Muscle of back (tissue), 11 donors: ENCODE measurements around the gene KCNQ2. TPM values are rescaled to one million over a fixed set of nuclear protein-coding genes. Genes with fewer than 3 reads are reported as not detected.

Source experiments
- DNase-seq, 3 donors: peaks; one replicate each; pipeline versions ENCODE4 v3.0.0 to v3.0.0-alpha.2; 2013
- polyA plus RNA-seq, 10 donors: library from polyadenylated mRNA; unstranded; fragments of 120-200 nt; gene quantifications; one replicate each; pipeline ENCODE4 v1.2.1, GENCODE V29; 2013; ENCODE audit not compliant: insufficient read length in 10 of 10

KCNQ2 gene
- polyA plus RNA-seq, 10 donors = 2.6 to 8.1 (median 4.3) TPM

- DNase-seq = no peak
Observed at GRCh38 chr20:63439866-63440265, 32.6 kb downstream of the KCNQ2 start.

GRCh38 chr20:63438121-63438520, 34.3 kb downstream of the KCNQ2 start:
- no peak for DNase-seq

- DNase-seq = peak in 2 of 3 donors; percentile 51 to 74
Observed at GRCh38 chr20:63435552-63435951, 36.9 kb downstream of the KCNQ2 start.

DNA sequence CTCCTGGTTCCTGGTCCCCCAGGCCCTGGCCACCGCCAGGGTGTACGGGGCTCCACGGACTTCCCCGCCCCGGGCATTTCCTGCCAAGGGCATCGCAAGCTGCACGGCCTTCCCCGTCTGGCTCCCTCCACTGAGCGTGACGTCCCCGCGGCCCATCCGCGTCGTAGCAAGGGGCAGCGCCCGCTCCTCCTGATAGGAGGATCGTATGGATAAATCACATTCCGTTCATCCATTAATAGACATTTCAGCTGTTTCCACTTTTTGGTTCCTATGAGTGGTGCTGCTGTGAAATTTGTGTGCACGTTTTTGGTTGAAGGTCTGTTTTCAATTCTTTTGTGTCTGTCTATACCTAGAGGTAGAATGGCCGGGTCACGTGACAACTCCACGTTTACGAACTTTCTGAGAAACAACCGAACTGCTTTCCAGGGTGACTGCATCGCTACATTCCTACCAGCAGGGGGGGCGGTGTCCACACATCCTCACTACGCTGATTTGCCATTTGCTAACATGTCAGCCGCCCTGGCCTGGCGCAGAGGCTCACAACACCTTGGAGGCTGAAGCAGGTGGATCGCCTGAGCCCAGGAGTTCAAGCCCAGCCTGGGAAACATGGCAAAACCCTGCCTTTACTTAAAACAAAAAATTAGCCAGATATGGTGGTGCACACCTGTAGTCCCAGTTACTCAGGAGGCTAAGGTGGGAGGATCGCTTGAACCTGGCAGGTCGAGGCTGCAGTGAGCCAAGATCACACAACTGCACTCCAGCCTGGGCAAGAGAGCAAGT, 37.7 kb downstream of the KCNQ2 start:
- peak; percentile 54 to 84 (median 79) for DNase-seq

GRCh38 chr20:63433756-63434531, 38.5 kb downstream of the KCNQ2 start:
- no peak for DNase-seq

GRCh38 chr20:63433351-63433750, 39.1 kb downstream of the KCNQ2 start:
- DNase-seq = no peak

DNA sequence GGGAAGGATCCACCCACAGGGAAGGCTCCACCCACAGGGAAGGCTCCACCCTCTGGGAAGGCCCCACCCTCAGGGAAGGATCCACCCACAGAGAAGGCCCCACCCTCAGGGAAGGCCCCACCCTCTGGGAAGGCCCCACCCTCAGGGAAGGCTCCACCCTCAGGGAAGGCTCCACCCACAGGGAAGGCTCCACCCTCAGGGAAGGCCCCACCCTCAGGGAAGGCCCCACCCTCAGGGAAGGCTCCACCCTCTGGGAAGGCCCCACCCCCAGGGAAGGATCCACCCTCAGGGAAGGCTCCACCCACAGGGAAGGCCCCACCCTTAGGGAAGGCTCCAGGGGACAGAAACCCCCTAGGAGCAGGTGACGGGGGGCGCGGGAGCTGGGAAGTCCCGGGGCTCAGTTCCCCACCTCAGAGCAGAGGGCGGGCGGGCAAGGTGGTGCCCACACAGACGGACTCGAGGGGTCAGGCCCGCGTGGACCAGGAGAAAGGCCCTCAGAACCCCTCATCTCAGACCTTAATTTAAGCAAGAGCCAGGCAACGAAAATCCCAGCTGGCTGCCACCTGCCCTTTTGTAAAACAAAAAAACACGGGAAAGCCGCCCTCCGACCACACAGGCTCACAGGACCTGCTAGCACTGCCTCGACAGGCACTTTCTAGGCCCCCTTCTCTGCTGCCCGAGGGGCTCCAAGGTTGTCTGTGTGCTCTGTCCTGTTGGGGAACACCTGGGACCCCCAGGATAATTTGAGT, 39.7 kb downstream of the KCNQ2 start:
- no peak for DNase-seq

- no peak for DNase-seq
Observed at GRCh38 chr20:63431944-63432343, 40.5 kb downstream of the KCNQ2 start.

- no peak for DNase-seq
Observed at GRCh38 chr20:63430891-63431290, 41.6 kb downstream of the KCNQ2 start.

GRCh38 chr20:63429992-63430391, 42.5 kb downstream of the KCNQ2 start:
- DNase-seq = no peak

DNA sequence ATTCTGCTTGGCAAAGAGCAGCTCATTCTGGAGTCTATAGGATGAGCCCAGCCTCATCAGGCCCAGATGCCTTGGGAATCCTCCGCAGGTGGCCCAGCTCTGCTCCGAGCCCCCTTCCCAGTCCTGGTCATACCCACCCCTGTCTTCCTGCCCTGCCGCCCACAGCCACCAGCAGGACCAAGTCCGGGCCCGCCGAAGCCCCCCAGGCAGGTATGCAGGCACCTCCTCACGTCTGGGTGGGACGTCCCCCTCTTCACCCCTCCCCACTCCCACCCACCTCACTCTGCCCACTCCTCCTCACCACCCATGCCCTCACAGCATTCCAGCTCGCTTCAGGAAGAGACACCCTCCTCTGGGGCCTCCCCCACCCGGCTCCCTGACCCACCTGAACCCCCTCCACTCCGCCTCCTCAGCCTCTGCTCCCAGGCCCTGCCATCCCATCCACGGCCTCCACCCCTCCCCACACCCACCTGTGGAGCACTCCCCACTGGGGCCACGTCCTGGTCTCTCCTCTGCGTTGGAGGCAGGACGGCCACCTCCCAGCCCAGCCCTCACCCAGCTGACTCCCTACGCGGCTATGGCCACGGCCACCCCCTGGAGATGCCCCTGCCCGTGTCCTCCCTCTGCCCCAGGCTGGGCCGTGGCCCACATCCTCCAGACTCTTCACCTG, 43.4 kb downstream of the KCNQ2 start:
- no peak for DNase-seq

GRCh38 chr20:63427724-63428330, 44.6 kb downstream of the KCNQ2 start:
- no peak for DNase-seq

GRCh38 chr20:63427206-63427605, 45.2 kb downstream of the KCNQ2 start:
- no peak for DNase-seq

GRCh38 chr20:63425846-63426485, 46.5 kb downstream of the KCNQ2 start:
- DNase-seq = no peak

DNA sequence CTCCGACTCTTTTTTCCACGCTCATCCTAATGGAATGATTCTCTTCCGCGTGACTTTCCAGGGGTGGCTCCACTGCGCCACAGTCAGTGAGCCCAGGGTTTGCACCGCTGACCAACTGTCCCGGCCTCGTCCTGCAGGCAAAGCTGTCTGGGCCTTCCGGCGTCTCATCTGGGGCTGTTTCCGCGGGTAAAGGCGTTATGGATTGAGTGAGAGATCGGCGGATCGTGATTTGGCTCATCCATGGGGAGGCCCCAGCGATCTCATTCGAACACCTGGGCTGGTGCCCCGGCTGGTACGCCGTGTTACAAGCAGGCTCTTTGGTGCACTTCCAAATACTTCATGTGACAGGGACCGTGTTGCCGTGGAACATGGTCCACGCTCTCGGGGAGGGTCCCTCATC, 47.8 kb downstream of the KCNQ2 start:
- DNase-seq = no peak

GRCh38 chr20:63423751-63424150, 48.7 kb downstream of the KCNQ2 start:
- no peak for DNase-seq

GRCh38 chr20:63422653-63423052, 49.8 kb downstream of the KCNQ2 start:
- no peak for DNase-seq

DNA sequence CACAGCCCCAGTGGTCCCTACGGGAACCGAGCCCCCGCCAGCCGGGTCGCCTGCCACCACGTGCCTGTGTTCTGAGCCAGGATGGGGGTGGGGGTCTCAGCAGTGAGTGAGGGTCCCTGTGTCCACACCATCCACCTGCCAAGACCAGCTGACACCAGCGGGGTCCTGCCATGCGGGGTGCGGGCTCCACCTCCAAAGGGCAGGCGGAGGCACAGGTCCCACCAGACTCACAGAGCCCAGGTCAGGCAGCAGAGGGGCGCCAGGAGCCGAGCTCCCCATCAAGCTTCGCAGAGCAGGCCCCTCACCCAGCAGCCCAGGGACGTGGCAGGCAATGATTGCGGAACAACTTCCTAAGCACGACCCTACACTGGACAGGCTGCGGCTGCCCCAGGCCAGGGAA, 50.5 kb downstream of the KCNQ2 start:
- DNase-seq = no peak

GRCh38 chr20:63421094-63421692, 51.3 kb downstream of the KCNQ2 start:
- DNase-seq = no peak

- DNase-seq = no peak
Observed at GRCh38 chr20:63420359-63421093, 51.9 kb downstream of the KCNQ2 start.
